ENCODE results near the gene ZNF2. TPM values are rescaled to one million over a fixed set of nuclear protein-coding genes. Genes with fewer than 3 reads are reported as not detected.

ZNF2 gene
- total and polyA plus RNA-seq, 2 of the 13 experiments (the other 11 are each of a cell fraction or from before 2014, with no cell fraction given): 4.3 to 6.1 TPM

DNA sequence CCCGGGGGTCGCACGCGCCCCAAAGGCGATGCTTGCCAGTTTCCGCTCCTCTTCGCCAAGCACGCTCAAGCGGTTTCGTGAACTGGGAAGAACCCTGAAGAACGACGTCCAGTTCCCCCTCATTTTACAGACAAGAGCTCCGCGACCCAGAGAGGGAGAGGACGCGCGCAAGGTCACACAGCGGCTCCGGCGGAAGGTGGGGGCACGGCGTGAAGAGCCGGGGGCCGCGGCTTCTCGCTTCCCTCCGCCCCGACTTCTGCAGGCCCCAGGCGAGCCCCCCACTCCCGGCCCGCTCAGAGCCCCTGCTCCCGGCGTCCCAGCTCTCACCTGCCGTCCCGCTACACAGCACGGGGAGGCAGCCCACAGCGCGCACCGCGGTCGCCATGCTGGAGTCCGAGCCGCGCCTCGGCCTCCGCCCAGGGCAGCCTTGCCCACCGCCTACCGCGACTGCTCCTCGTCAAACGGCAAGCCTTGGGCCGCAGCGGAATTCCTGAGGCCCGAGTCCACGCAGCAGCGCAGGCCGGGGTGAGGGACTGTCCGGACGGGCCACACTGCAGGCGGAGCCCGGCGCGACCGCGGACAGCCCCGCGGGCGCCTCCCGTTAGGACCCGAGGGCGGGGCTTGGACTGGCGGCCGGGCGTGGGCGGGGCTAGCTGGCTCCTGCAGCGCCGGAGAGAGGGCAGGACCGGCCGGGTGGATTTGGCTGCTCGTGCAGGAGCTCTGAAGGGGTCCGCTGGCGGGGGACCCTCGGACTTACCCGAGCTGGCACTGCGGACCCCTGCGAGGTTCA is 44.0 kb upstream of the ZNF2 start, which contains the start of gene MRPS5 (continued):
- TF ChIP-seq ZNF83 (CRISPR knock-in tag; IDR thresholded peaks at IDR 0.05; ENCODE audit: borderline replicate concordance) (no peak), ZNF264 (CRISPR knock-in tag; IDR thresholded peaks at IDR 0.05) (peak; percentile 84; the same call in 1 of the 2 replicates), PRPF4 (IDR thresholded peaks at IDR 0.05; ENCODE audit: low read depth, low read length, poor library complexity, severe bottlenecking) (no peak), ZNF777 (CRISPR knock-in tag; IDR thresholded peaks at IDR 0.05) (peak; percentile 72), ZNF737 (CRISPR knock-in tag; IDR thresholded peaks at IDR 0.05; ENCODE audit: borderline replicate concordance) (no peak)
- TF ChIP-seq, protein P1, sequence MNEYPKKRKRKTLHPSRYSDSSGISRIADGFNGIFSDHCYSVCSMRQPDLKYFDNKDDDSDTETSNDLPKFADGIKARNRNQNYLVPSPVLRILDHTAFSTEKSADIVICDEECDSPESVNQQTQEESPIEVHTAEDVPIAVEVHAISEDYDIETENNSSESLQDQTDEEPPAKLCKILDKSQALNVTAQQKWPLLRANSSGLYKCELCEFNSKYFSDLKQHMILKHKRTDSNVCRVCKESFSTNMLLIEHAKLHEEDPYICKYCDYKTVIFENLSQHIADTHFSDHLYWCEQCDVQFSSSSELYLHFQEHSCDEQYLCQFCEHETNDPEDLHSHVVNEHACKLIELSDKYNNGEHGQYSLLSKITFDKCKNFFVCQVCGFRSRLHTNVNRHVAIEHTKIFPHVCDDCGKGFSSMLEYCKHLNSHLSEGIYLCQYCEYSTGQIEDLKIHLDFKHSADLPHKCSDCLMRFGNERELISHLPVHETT (CRISPR knock-in tag; conservative IDR thresholded peaks at IDR 0.05): no peak

DNA sequence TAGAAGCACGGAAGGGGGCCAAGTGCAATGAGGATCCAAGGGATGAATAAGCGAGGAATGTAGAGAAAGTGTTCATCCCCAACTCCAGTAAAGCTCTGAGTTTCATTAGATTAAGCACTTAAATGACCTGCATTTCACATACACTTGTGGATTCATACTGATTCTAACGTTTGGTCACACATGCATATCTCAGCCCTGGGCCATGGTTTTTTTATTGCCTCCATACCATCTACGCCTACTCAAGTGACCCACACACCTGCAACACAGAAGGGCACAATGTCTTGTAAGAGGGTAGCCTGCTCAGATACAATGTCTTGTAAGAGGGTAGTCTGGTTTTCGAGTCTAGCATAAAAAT is 43.4 kb upstream of the ZNF2 start:
- WGBS (ENCODE audit: low lambda C conversion rate): 11% methylated on average over 5 of the region's 5 CpGs
- Histone ChIP-seq H3K4me1 (ENCODE audit: insufficient read depth, low read length) (peaks cover 44% of the 10 kb centered on the region), H3K36me3 (replicated peaks in 1 of 2; ENCODE audit: control insufficient read depth in 1 of 2, insufficient read depth in 2 of 2, low read length in 2 of 2) (peaks cover 2 to 6% of the 10 kb centered on the region in 2 experiments; a peak in 3 of 5 replicates), H4K20me1 (ENCODE audit: insufficient read depth, low read length) (peaks cover 12% of the 10 kb centered on the region; the same call in 1 of the 2 replicates), H3K9ac (ENCODE audit: insufficient read depth, low read depth, low read length) (peak overlapping the region; percentile 91), H3K27ac (ENCODE audit: extremely low read length, insufficient read depth, low read length) (peak overlapping the region; percentile 87), H3K4me3 (replicated peaks in 1 of 3; ENCODE audit: insufficient read depth in 1 of 3, low read depth in 2 of 3, low read length in 3 of 3) (peak overlapping the region; percentile 76 to 96 (median 94)), H3K4me2 (ENCODE audit: low read depth, low read length) (peak overlapping the region; percentile 99), H3K9me3 (ENCODE audit: low read length) (no peaks in the 10 kb centered on the region), H3K79me2 (ENCODE audit: insufficient read depth, low read length) (peaks cover 37% of the 10 kb centered on the region), H3K27me3 (ENCODE audit: control insufficient read depth in 1 of 2, insufficient read depth in 2 of 2, low read length in 2 of 2) (no peaks in the 10 kb centered on the region; a peak in 1 of 5 replicates), H2AFZ (ENCODE audit: low read length) (peak overlapping the region; percentile 94)
- no peak for FAIRE-seq
- ATAC-seq: peak; percentile 19; the same call in 1 of the 3 replicates
- BruUV-seq (replicated peaks): no TSS peak
- ChIA-PET CTCF (ENCODE audit: low intra/inter-chr PET ratio, low total read pairs) (no interaction called here), POLR2A (interaction anchor here (1.6 to 3.8 kb wide), 4 partner anchors 37 to 52 kb away, joined by 3 to 48 read pairs (median 12); partner anchors contain the start of genes ZNF2 and ZNF514)
- DNase-seq (ENCODE audit: low spot score): no peak
- intact Hi-C loops (cut with micrococcal nuclease; ENCODE audit: unreplicated experiment) (no loop called here), in situ Hi-C loops (cut with HindIII; ENCODE audit: extremely low pct_ligation_motif_present, low pct_unique_long_range_greater_than_20kb) (no loop called here)
- TF ChIP-seq, protein P2, sequence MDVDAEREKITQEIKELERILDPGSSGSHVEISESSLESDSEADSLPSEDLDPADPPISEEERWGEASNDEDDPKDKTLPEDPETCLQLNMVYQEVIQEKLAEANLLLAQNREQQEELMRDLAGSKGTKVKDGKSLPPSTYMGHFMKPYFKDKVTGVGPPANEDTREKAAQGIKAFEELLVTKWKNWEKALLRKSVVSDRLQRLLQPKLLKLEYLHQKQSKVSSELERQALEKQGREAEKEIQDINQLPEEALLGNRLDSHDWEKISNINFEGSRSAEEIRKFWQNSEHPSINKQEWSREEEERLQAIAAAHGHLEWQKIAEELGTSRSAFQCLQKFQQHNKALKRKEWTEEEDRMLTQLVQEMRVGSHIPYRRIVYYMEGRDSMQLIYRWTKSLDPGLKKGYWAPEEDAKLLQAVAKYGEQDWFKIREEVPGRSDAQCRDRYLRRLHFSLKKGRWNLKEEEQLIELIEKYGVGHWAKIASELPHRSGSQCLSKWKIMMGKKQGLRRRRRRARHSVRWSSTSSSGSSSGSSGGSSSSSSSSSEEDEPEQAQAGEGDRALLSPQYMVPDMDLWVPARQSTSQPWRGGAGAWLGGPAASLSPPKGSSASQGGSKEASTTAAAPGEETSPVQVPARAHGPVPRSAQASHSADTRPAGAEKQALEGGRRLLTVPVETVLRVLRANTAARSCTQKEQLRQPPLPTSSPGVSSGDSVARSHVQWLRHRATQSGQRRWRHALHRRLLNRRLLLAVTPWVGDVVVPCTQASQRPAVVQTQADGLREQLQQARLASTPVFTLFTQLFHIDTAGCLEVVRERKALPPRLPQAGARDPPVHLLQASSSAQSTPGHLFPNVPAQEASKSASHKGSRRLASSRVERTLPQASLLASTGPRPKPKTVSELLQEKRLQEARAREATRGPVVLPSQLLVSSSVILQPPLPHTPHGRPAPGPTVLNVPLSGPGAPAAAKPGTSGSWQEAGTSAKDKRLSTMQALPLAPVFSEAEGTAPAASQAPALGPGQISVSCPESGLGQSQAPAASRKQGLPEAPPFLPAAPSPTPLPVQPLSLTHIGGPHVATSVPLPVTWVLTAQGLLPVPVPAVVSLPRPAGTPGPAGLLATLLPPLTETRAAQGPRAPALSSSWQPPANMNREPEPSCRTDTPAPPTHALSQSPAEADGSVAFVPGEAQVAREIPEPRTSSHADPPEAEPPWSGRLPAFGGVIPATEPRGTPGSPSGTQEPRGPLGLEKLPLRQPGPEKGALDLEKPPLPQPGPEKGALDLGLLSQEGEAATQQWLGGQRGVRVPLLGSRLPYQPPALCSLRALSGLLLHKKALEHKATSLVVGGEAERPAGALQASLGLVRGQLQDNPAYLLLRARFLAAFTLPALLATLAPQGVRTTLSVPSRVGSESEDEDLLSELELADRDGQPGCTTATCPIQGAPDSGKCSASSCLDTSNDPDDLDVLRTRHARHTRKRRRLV (CRISPR knock-in tag; IDR thresholded peaks at IDR 0.05): no peak
- TF ChIP-seq ZNF749 (CRISPR knock-in tag; IDR thresholded peaks at IDR 0.05; ENCODE audit: borderline replicate concordance): no peak
- TF ChIP-seq HNF4A (CRISPR knock-in tag; IDR thresholded peaks at IDR 0.05): no peak
- no peak for TF ChIP-seq NR2F1 (CRISPR knock-in tag; IDR thresholded peaks at IDR 0.05)
- TF ChIP-seq, protein P3, sequence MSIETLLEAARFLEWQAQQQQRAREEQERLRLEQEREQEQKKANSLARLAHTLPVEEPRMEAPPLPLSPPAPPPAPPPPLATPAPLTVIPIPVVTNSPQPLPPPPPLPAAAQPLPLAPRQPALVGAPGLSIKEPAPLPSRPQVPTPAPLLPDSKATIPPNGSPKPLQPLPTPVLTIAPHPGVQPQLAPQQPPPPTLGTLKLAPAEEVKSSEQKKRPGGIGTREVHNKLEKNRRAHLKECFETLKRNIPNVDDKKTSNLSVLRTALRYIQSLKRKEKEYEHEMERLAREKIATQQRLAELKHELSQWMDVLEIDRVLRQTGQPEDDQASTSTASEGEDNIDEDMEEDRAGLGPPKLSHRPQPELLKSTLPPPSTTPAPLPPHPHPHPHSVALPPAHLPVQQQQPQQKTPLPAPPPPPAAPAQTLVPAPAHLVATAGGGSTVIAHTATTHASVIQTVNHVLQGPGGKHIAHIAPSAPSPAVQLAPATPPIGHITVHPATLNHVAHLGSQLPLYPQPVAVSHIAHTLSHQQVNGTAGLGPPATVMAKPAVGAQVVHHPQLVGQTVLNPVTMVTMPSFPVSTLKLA (IDR thresholded peaks at IDR 0.05): no peak
- TF ChIP-seq, protein P4, sequence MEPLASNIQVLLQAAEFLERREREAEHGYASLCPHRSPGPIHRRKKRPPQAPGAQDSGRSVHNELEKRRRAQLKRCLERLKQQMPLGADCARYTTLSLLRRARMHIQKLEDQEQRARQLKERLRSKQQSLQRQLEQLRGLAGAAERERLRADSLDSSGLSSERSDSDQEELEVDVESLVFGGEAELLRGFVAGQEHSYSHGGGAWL (CRISPR knock-in tag; IDR thresholded peaks at IDR 0.05): no peak

Data from HepG2 (cell line).